ENCODE results near the gene E2F1. TPM values are rescaled to one million over a fixed set of nuclear protein-coding genes. Genes with fewer than 3 reads are reported as not detected.

Gene E2F1
- total and polyA plus RNA-seq, 2 donors (not counting 3 experiments of a cell fraction or from before 2014, with no cell fraction given) = 20.7 to 29.6 TPM

DNA sequence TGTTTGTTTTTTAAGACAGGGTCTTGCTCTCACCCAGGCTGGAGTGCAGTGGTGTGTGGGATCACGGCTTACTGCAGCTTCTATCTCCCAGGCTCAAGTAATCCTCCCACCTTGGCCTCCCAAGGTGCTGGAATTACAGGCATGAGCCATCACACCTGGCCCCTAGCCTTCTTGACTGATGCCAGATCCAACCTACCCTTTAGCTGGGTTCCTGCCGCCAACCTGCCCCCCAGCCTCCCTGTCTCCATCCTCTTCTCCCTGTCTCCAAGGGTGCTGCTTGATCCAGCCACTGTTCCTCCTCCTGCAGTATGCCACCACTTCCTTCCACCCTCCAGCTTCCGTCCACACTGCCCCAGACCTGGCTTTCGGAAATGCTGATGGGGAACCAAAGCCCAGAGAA lies 27.3 kb downstream of the E2F1 start:
- ChIA-PET POLR2A (no interaction called here), CTCF (no interaction called here)
- Histone ChIP-seq H3K4me1 (ENCODE audit: control insufficient read depth, extremely low read depth, insufficient read depth, low read length) (peaks cover 10% of the 10 kb centered on the region), H3K27me3 (ENCODE audit: control insufficient read depth in 2 of 2, insufficient read depth in 2 of 2, low read length in 2 of 2) (no peaks in the 10 kb centered on the region), H3K4me2 (ENCODE audit: insufficient read depth, low read length) (no peak overlapping the region), H3K9me1 (replicated peaks; ENCODE audit: control insufficient read depth, extremely low read depth, insufficient read depth, low read length) (no peaks in the 10 kb centered on the region), H3K4me3 (replicated peaks in 1 of 3; ENCODE audit: insufficient read depth in 1 of 3, low read depth in 1 of 3, low read length in 3 of 3) (no peak overlapping the region), H3K36me3 (ENCODE audit: control insufficient read depth in 2 of 2, extremely low read depth in 1 of 2, insufficient read depth in 2 of 2, low read length in 2 of 2) (no peaks in the 10 kb centered on the region), H4K20me1 (replicated peaks; ENCODE audit: control insufficient read depth, extremely low read depth, insufficient read depth, low read length) (no peaks in the 10 kb centered on the region), H2AFZ (ENCODE audit: low read depth, low read length) (no peak overlapping the region), H3K79me2 (ENCODE audit: control insufficient read depth, insufficient read depth, low read length) (no peaks in the 10 kb centered on the region), H3K27ac (ENCODE audit: insufficient read depth, low read depth, low read length) (no peak overlapping the region), H3K9ac (replicated peaks; ENCODE audit: extremely low read depth, insufficient read depth, low read length) (no peak overlapping the region), H3K9me3 (replicated peaks; ENCODE audit: control insufficient read depth, insufficient read depth, low read length) (no peaks in the 10 kb centered on the region)
- no peak for DNase-seq (ENCODE audit: low read depth, low spot score)
- FAIRE-seq = no peak
- TF ChIP-seq POLR2A (IDR thresholded peaks at IDR 0.05; ENCODE audit: low read depth, low read length) = no peak
- no peak for TF ChIP-seq GATA2 (IDR thresholded peaks at IDR 0.05; ENCODE audit: insufficient read depth, insufficient read length, low read depth, low read length)
- no peak for TF ChIP-seq CTCF (IDR thresholded peaks at IDR 0.05; ENCODE audit: extremely low read depth in 1 of 2, insufficient read depth in 1 of 2, low read depth in 1 of 2, low read length in 2 of 2)
- TF ChIP-seq EZH2 (IDR thresholded peaks at IDR 0.05; ENCODE audit: borderline replicate concordance, low read depth, low read length, severe bottlenecking) = no peak
- no peak for TF ChIP-seq MYC (IDR thresholded peaks at IDR 0.05; ENCODE audit: low read depth, low read length)
- TF ChIP-seq JUN (IDR thresholded peaks at IDR 0.05; ENCODE audit: borderline replicate concordance, insufficient read depth, insufficient read length, low read depth) = no peak
- TF ChIP-seq, protein P1, sequence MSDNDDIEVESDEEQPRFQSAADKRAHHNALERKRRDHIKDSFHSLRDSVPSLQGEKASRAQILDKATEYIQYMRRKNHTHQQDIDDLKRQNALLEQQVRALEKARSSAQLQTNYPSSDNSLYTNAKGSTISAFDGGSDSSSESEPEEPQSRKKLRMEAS (IDR thresholded peaks at IDR 0.05; ENCODE audit: insufficient read depth, insufficient read length) = no peak
- no peak for TF ChIP-seq FOS (IDR thresholded peaks at IDR 0.05; ENCODE audit: borderline replicate concordance, insufficient read depth, low read length)
- TF ChIP-seq POLR2AphosphoS5 (IDR thresholded peaks at IDR 0.05; ENCODE audit: insufficient read depth, low read depth, low read length) = no peak
- intact Hi-C loops (cut with micrococcal nuclease) = no loop called here
- BruUV-seq (replicated peaks) = no TSS peak
- dilution Hi-C loops (cut with MboI; ENCODE audit: extremely low pct_ligation_motif_present, low sequenced_read_pairs) = no loop called here
